ENCODE results near the gene CYP19A1.

GRCh38 chr15:51314391-51315337 lies 23.7 kb downstream of the CYP19A1 start:
- no peak for TF ChIP-seq TAF1 (IDR thresholded peaks at IDR 0.05; ENCODE audit: borderline replicate concordance, insufficient read depth, low read length)
- TF ChIP-seq POLR2AphosphoS5 (IDR thresholded peaks at IDR 0.05; ENCODE audit: low read depth, low read length) = no peak
- TF ChIP-seq REST (IDR thresholded peaks at IDR 0.05; ENCODE audit: insufficient read depth in 1 of 2, low read depth in 2 of 2, low read length in 2 of 2) = no peak
- no peak for TF ChIP-seq SIN3A (IDR thresholded peaks at IDR 0.05; ENCODE audit: borderline replicate concordance, insufficient read depth, low read length)

All from PFSK-1 (cell line).